NCI-H2227 (cell line): Measurements from ENCODE around the gene CCDC61.
A peak's percentile ranks its signal among the peaks of the same experiment; 100 is the strongest.

Experiments
- DNase-seq: peaks from one replicate; lab custom pipeline; 2025; ENCODE audit not compliant: unreplicated experiment; lab: John Stamatoyannopoulos, UW

Gene CCDC61

GRCh38 chr19:46015687-46016425, 20.6 kb downstream of the CCDC61 start:
- peak; percentile 28 for DNase-seq

- peak; percentile 84 for DNase-seq
Observed at GRCh38 chr19:46016426-46017094, 21.3 kb downstream of the CCDC61 start.

GRCh38 chr19:46017095-46017429, 21.8 kb downstream of the CCDC61 start:
- no peak for DNase-seq

GRCh38 chr19:46017874-46018675, 22.8 kb downstream of the CCDC61 start:
- no peak for DNase-seq

DNA sequence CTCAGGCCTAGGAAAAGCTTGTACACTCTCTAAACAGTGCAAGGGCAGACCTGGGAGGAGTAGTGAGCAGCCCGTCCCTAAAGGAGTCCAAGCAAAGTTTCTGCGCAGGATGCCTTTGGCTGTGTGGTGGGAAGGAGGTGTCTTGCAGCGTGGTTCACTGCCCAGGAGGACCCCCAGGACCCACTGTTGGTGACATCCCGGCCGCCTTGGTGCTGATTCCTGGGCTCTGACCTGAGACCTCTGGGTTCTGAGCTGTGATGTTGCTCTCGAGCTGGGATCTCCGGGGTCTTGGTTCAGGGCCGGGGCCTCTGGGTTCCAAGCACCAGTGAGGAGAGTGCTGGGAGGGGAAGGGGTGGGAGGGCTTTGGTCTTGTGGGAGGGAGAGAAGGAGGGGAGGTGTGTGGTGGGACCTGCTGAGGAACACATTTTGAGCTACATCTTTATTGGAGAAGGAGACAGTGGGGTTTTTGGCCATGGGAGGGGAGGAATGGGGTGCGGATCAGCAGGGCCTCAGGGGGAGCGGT, 23.5 kb downstream of the CCDC61 start:
- DNase-seq: no peak

GRCh38 chr19:46019270-46019669, 24.0 kb downstream of the CCDC61 start:
- DNase-seq: no peak

DNA sequence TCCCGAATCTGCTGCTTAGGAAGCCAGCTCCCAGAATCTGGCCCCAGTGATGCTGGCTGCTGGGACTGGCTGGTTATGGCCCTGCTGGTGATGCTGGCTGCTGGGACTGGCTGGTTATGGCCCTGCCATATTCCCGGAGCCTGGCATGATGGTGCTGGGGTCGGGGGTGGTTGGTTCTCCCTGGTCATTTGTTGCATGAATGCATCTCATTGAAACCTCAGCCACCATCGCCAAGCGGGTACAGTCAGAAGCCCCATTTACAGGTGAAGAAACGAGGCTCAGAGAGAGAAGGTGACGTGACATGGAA, 25.5 kb downstream of the CCDC61 start:
- DNase-seq: no peak

- no peak for DNase-seq
Observed at GRCh38 chr19:46021531-46022041, 26.3 kb downstream of the CCDC61 start.

- no peak for DNase-seq
Observed at GRCh38 chr19:46022061-46022430, 26.8 kb downstream of the CCDC61 start.

DNA sequence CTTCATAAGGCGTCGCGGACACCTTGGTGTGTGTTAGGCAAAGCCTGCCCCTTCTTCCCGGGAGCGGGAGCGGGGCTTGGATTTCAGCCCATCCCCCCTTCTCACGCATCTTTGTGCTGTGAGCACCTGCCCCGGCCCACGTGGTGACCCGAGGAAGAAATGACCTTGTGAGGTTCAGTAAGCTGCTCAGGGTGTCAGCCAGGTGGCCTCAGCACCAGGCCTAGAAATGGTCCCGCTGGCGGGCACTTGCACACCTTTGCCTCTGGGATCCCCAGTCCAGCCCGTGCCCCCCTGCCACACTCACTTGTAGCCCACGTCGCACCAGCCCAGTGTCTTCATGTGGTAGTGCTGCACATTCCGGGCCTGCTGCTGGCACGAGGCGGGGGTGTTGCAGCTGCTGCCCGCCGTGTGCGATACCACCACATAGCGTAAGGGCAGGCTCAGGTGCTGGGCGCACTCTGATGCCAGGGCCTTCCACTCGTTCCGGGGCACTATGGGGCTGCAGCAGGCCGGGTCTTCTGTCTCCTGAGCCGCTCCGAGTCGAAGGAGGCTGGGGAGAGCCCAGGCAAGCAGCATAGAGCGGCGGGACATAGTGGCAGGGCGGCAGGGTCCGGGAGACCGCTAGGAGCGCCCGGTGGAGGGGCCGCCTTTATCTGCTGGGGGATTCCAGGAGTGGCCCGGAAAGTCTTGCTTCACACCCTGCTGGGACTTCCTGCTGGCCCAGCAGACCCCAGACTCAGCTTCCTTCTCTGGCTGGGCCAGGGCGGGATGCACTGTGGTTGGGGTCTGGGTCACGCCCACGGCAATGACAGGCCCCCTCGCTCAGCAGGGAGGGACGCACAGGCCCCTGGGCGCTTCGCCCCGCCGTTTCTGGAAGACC, 27.4 kb downstream of the CCDC61 start, which contains the start of gene PGLYRP1:
PGLYRP1 (minus strand) TSS at position 623 of the 880 bp plus-strand sequence; CDS start at position 591, 32 bp downstream.
- no peak for DNase-seq

DNA sequence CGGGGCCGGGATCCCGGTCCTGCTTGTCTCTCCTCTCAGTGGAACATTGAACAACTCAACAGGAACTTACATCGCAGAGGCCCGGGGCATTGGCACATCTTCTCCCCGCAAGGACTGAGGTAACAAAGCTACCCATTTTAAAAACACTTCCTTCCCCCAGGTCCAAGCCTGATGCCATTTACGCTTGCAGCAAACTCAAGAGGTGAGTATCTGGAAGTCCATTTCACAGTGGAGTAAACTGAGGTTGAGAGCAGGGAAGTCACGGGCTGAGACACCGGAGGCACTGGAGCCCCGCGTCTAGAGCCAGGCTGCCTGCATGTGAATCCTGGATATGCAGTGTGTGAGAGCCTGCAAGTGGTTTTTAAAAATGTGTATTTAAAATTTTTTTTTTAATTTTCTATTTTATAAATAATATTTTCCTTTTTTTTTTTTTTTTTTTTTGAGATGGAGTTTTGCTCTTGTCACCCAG, 28.1 kb downstream of the CCDC61 start:
- DNase-seq: no peak

DNA sequence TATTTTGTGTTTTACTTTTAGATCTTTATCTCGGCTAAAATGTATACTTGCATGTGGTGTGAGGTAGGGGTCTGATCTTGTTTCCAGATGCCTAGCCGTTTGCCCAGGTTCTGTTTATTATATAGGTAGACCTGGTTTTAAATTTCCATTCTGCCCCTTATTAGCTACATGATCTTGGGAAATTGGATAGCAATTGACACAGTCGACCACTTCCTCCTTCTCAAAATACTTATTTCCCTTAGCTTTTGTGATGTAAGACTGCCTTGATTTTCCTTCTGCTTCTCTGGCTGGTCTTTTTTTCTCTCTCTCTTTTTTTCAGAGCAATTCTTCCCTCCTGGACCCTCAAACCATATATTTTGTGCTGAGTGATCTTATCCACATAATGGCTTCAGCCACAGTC, 30.6 kb downstream of the CCDC61 start:
- DNase-seq: no peak

DNA sequence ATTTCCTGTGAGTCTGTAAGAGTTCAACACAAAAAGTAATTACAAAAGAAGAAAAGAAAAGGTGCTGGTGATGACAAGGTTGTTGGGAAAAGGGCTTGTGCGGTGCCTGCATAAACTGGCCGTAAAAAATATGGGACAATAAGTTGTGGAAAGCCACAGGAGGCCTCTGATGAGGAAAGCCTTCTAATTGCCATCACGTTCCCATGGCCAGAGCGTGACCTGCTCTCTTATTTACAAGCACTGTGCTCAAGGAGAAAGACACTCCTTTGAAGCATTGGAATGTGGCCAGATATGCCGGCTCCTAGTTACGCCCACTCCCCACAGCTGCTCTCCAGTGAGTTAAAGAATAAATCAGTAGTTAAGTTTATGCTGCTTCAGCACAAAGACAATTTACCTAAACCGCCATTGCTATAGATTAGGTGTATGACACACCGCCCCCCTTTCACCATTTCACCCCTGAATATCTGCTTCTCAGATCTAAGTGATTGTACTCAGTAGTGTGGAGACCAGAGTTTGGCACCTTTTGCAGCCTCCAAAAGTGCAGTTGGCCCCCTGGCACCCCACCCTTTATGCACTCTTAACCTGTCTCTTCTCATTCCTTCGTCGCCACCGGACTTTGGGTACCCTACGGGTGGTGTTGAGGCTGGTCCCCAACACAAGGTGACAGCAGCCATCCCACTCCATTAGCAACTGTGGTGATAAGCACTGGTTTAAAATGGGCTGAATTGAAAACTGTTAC, 35.7 kb downstream of the CCDC61 start:
- DNase-seq: no peak

DNA sequence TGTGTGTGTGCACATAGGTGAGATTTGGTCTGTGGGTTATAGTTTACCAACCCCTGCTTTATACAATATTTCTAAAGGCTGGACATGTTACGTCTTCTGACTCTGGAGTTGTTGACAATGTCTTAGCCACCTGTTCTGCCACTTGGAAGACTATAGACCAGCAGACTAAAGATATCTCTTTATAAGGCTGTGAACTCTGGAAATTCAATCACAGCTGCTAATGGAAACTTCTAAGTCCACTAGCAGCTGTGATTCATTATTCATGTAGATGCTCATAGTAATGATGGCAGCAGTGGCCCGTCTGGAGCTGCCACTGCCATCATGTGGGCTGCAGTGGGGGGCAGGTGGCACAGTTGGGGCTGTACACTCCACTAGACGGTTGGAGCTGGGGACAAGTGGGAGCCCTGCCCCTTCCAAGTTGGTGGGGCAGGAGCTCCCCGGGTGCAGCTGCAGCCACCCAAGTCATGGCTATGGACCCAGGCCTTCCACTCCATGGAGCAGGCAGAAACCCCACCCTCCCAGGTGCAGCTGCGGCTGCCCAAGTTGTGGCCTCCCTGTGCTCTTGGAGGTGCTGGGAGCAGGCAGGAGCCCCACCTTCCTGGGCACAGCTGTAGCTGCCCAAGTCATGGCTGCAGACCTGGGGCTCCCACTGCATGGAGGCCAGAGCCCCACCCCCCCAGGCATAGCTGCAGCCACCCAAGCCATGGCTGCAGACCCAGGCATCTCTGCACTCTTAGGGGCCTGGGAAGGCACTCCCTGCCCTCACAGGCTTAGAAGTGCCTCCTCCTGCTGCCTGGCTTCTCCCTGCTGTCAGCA, 36.7 kb downstream of the CCDC61 start:
- no peak for DNase-seq

GRCh38 chr19:46032597-46033025, 37.3 kb downstream of the CCDC61 start:
- no peak for DNase-seq

DNA sequence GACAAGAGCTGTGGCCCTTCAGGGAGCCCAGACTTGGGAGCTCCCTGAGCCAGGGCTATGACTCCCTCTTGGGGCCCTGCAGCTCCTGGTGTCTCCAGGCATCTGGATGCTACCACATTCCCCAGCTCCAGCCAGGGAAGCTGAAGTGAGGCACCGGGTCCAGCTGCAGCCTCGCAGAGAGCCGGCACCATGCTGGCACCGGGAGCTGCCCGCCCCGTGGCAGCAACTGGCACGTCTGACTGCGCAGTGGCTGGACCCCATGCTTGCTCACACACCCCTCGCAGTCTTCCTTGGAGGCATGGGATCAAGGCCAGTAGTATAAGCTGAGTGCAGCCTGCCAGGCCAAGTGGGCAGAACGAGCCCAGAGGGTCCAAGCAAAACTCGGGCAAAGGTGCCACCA, 38.1 kb downstream of the CCDC61 start:
- no peak for DNase-seq

- DNase-seq: no peak
Observed at GRCh38 chr19:46035546-46035945, 40.3 kb downstream of the CCDC61 start.

- DNase-seq: no peak
Observed at GRCh38 chr19:46035986-46036743, 40.9 kb downstream of the CCDC61 start.
